ENCODE results near the gene LIMS3. TPM values are rescaled to one million over a fixed set of nuclear protein-coding genes. Genes with fewer than 3 reads are reported as not detected.
A peak's percentile ranks its signal among the peaks of the same experiment; 100 is the strongest.
"Not testable (repeated sequence)": the region's sequence is repeated elsewhere in the genome, so short reads cannot be mapped to it uniquely, and the experiment has no call there.

LIMS3 gene
- total and polyA plus RNA-seq, 11 donors = 0.61 to 8.2 (median 3.2) TPM

DNA sequence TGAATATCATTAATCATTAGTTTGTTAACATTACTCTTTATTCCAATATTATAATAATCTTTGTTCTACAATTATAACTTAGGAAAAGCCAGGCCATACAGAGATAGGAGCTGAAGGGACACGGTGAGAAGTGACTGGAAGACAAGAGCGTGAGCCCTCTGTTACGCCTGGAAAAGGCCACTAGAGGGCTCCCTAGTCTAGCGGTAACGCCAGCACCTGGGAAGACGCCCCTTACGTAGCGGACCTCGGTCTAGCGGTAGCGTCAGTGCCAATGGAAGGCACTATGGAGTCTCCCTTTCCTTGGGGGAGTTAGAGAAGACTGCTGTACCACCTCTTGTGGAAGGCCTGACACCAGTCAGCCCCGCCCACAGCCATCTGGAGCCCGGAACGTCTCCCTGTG, 71.4 kb downstream of the LIMS3 start:
- H3K27ac ChIP-seq; DNase-seq; H3K36me3 ChIP-seq; H3K9me3 ChIP-seq; intact Hi-C loops (cut with DNase I); H3K4me1 ChIP-seq; H3K4me3 ChIP-seq; H3K27me3 ChIP-seq: not testable (repeated sequence)
- peak in 3 of 4 donors; percentile 70 to 78 (median 74) for ATAC-seq
- no CpG with 5 or more reads among the region's 14 CpGs for WGBS, 4 donors

DNA sequence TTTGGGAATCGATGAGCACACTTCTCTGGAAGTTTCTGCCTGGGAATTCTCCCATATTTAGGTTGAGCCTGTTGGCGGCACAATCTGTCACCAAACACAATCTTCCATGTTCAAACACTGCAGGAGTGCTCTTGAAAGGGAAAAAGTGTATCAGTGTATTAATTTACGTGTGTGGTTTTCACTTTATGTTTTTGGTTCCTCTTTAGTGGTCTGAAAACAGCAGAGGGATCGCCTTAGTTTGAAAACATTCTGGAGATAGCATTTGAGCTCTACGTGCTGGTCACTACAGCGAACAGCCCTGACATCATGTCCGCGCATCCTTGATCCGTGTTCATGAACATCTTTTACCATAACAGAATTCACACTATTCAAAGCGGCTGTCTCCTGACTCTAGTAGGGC, 73.2 kb downstream of the LIMS3 start:
- H3K27me3 ChIP-seq; ATAC-seq; H3K27ac ChIP-seq; H3K36me3 ChIP-seq; H3K4me3 ChIP-seq; H3K9me3 ChIP-seq; intact Hi-C loops (cut with DNase I); DNase-seq; H3K4me1 ChIP-seq: not testable (repeated sequence)
- WGBS, 4 donors = no CpG with 5 or more reads among the region's 10 CpGs

Other genes starting within 250 kb of the LIMS3 start
- gene RGPD5, start 104.4 kb upstream of the LIMS3 start, total RNA-seq = 10 to 100 TPM in 8 of 9 donors, 1 to 10 TPM in 1; 8.4 to 35.4 (median 16.2) TPM
- gene RGPD5, start 104.4 kb upstream of the LIMS3 start, polyA plus RNA-seq = 1 to 10 TPM; 3.9 to 9.4 TPM
- 10 to 100 TPM in 8 of 9 donors, 1 to 10 TPM in 1; 8.0 to 36.7 (median 16.5) TPM for gene MALL, start 217.1 kb downstream of the LIMS3 start, total RNA-seq
- gene MALL, start 217.1 kb downstream of the LIMS3 start, polyA plus RNA-seq = 10 to 100 TPM in 1 of 2 donors, 1 to 10 TPM in 1; 6.9 to 13.6 TPM

Measured in heart left ventricle (tissue), 16 donors.